Measurements from ENCODE around the gene POLRMT. TPM values are rescaled to one million over a fixed set of nuclear protein-coding genes. Genes with fewer than 3 reads are reported as not detected.
A peak's percentile ranks its signal among the peaks of the same experiment; 100 is the strongest.

The POLRMT gene
- total and polyA plus RNA-seq, 8 donors = 18.5 to 196 (median 80.9) TPM

DNA sequence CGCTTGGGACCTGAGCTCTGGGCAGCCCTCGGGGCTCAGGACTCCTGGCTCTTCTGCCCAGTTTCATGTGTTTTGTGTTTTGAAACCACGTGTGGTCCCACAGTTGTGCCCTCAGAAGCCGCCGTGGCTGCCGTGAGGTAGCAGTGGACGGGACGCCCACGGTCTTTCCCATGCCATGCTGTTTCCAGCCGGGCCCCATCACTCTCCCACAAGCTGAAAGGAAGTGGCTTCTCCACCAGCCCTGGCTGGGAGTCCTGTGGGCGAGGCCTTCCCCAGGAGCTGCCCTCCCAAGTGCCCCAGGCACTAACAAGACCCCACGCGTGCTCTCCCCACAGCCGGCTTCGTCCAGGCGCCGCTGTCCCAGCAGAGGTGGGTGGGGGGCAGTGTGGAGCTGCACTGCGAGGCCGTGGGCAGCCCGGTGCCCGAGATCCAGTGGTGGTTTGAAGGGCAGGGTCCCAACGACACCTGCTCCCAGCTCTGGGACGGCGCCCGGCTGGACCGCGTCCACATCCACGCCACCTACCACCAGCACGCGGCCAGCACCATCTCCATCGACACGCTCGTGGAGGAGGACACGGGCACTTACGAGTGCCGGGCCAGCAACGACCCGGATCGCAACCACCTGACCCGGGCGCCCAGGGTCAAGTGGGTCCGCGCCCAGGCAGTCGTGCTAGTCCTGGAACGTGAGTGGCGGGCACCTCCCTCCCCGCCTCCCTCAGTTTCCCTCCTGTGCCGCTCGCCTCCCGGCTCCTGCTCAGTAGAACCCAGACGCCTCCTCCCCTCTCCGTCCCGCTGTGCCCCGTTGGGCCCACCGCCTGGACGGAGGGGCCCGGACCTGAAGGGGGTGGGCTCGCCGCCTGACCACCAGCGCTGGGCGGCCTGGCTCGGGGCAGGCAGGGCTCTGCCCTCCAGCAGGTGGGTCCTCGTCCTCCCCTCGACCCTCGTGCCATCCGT, 55.6 kb downstream of the POLRMT start:
- TF ChIP-seq EP300 (IDR thresholded peaks at IDR 0.05) = no peak
- no peak for TF ChIP-seq POLR2A (IDR thresholded peaks at IDR 0.05)
- TF ChIP-seq POLR2AphosphoS5 (IDR thresholded peaks at IDR 0.05) = no peak
- TF ChIP-seq, protein P1, sequence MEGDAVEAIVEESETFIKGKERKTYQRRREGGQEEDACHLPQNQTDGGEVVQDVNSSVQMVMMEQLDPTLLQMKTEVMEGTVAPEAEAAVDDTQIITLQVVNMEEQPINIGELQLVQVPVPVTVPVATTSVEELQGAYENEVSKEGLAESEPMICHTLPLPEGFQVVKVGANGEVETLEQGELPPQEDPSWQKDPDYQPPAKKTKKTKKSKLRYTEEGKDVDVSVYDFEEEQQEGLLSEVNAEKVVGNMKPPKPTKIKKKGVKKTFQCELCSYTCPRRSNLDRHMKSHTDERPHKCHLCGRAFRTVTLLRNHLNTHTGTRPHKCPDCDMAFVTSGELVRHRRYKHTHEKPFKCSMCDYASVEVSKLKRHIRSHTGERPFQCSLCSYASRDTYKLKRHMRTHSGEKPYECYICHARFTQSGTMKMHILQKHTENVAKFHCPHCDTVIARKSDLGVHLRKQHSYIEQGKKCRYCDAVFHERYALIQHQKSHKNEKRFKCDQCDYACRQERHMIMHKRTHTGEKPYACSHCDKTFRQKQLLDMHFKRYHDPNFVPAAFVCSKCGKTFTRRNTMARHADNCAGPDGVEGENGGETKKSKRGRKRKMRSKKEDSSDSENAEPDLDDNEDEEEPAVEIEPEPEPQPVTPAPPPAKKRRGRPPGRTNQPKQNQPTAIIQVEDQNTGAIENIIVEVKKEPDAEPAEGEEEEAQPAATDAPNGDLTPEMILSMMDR (IDR thresholded peaks at IDR 0.05) = no peak
- peaks cover 35 to 63% (median 56%) of the 10 kb centered on the region in 4 donors for H3K4me1 ChIP-seq

DNA sequence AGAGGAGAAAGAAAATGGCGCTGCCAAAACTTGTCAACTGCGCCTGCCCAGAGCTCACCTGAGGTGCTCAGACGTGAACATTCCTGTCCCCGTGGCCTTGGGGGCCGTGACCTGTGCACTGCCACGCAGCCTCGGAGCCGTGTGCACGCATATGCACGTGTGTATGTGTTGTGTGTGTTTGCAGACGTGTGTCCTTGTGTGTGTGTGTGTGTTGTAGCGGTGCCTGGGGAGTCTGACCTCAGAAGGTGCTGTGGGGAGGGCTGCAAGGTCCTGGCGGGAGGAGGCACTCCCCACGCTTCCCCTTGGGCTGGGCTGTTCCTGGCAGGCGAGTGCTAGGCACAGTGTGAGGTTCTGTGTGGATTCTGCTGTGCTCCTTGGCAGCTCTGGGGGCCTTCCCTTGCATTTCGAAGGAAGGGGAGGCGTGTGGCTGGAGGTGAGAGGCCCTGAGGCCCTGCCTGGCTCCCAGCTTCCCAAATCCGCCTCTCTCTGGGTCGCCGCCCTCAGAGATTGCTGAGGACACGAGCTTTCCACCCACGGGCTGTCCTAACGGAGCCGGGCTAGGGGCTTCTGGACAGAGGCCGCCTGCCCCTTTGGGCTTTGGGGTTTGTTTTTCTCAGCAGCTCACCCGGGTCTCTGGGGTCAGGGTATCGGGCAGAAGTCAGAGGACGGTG, 56.4 kb downstream of the POLRMT start:
- 64 to 79% (median 71%) methylated on average over 19 to 28 of the region's 28 CpGs for WGBS, 5 donors
- TF ChIP-seq, protein P1 (IDR thresholded peaks at IDR 0.05) = no peak
- TF ChIP-seq POLR2AphosphoS5 (IDR thresholded peaks at IDR 0.05) (no peak), POLR2A (IDR thresholded peaks at IDR 0.05) (no peak), EP300 (IDR thresholded peaks at IDR 0.05) (no peak)
- Histone ChIP-seq H3K27ac (peak overlapping the region in 1 of 5 donors; percentile 75), H3K36me3 (peaks cover 29 to 45% (median 42%) of the 10 kb centered on the region in 4 donors), H3K9me3 (no peaks in the 10 kb centered on the region), H3K27me3 (no peaks in the 10 kb centered on the region), H3K4me1 (peaks cover 35 to 63% (median 57%) of the 10 kb centered on the region in 4 donors), H3K4me3 (peak overlapping the region in 1 of 4 donors; percentile 98)
- intact Hi-C loops (cut with DNase I; ENCODE audit: low total_unique reads) = loop anchor here (10.0 kb wide), 1 partner anchor 58 kb away; the partner anchor contains the start of genes FGF22 and POLRMT
- no peak for DNase-seq

More for the DNA sequence above, 55.6 kb downstream of the POLRMT start:
- no peaks in the 10 kb centered on the region for H3K27me3 ChIP-seq
- intact Hi-C loops (cut with DNase I; ENCODE audit: low total_unique reads) = loop anchor here (10.0 kb wide), 1 partner anchor 57 kb away; the partner anchor contains the start of genes FGF22 and POLRMT
- peaks cover 37 to 53% (median 50%) of the 10 kb centered on the region in 4 donors for H3K36me3 ChIP-seq
- no peak overlapping the region for H3K4me3 ChIP-seq
- no peak for DNase-seq
- H3K9me3 ChIP-seq = no peaks in the 10 kb centered on the region
- WGBS, 5 donors = 87 to 89% (median 88%) methylated on average over 41 to 66 of the region's 66 CpGs
- no peak overlapping the region for H3K27ac ChIP-seq

DNA sequence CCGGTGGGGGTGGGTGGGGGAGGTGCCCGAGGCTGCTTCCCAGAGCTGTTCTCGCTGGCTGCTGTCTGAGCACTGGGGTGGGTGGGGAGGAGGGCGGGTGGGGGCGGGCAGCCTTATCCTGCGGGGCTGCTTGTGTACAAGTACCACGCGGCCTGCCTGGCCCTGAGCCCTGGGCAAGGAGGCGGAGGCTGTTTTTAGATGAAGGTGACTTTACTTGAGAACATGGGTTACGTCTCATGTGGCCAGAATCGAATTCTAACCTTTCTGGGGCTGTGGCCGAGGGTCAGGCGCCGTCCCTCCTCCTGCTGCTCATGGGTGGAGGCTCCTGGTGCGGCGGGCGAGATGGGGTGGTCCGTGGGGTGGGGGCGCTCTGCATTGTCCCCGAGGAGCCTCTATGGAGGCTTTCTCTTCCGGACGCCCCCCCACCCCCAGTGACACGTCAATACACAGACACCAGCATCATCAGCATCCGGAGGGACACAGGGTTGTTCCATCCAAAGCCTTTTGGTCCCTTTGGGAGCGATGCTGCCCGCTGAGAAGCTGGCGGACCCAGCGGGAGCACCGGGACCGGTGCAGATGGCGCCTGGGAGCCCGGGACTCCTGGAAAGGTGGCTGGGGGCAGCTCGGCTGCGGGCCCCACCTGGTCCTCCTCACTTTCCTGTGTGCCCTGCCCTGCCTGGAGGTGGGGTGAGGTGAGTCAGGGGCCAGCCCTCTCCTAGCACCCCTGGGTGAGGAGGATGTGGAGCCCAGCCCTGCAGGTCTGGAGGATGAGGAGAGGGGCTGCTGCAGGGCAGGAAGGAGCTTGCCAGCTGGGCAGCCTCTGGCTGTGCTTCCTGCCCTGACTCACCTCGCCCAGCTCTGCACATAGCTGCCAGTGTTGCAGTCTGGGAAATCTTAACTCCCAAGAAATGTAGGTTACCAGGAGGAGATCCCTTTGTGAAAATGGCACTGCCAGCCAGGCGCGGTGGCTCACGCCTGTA, 57.5 kb downstream of the POLRMT start:
- H3K27me3 ChIP-seq = no peaks in the 10 kb centered on the region
- DNase-seq = peak; percentile 77 to 81
- intact Hi-C loops (cut with DNase I; ENCODE audit: low total_unique reads) = loop anchor here (10.0 kb wide), 1 partner anchor 59 kb away; the partner anchor contains the start of genes FGF22 and POLRMT
- no peaks in the 10 kb centered on the region for H3K9me3 ChIP-seq
- peaks cover 18 to 34% (median 32%) of the 10 kb centered on the region in 4 donors for H3K36me3 ChIP-seq
- WGBS, 5 donors = 24 to 43% (median 32%) methylated on average over 15 to 38 of the region's 38 CpGs
- peak overlapping the region; percentile 75 to 94 (median 93) for H3K27ac ChIP-seq
- H3K4me3 ChIP-seq = peak overlapping the region; percentile 35 to 98 (median 68)
- TF ChIP-seq, protein P1 (IDR thresholded peaks at IDR 0.05) = no peak
- TF ChIP-seq EP300 (IDR thresholded peaks at IDR 0.05) (no peak), POLR2A (IDR thresholded peaks at IDR 0.05) (no peak), POLR2AphosphoS5 (IDR thresholded peaks at IDR 0.05) (peak in 2 of 3 donors; percentile 26 to 43)
- peaks cover 39 to 73% (median 67%) of the 10 kb centered on the region in 4 donors for H3K4me1 ChIP-seq

Measured in stomach (tissue), 9 donors.